PC-3 (cell line): ENCODE measurements around the gene DNAH14. TPM values are rescaled to one million over a fixed set of nuclear protein-coding genes. Genes with fewer than 3 reads are reported as not detected.
"Not testable (repeated sequence)": the region's sequence is repeated elsewhere in the genome, so short reads cannot be mapped to it uniquely, and the experiment has no call there.

ENCODE experiments used
- ATAC-seq: fragments of 200-7000 bp; cut with Tn5 transposase; 2 replicates; pipeline ENCODE4 v1.9.1; 2020; ENCODE audit warnings: mild to moderate bottlenecking, moderate library complexity
- BruUV-seq: library from RNA; stranded (reverse); fragments of 400-500 nt; replicated peaks from 2 replicates; lab custom pipeline; 2021; lab: Mats Ljungman, UMichigan
- CTCF ChIA-PET: fragments of 300-600 bp; sonication (Branson Sonifier 250); formaldehyde crosslinking; loops from one replicate; lab custom pipeline; 2022; ENCODE audit warnings: antibody characterized with exemption; lab: Charles Lee
- POLR2A ChIA-PET: fragments of 300-600 bp; sonication (Branson Sonifier 250); formaldehyde crosslinking; loops from one replicate; lab custom pipeline; 2022; ENCODE audit warnings: antibody characterized with exemption; ENCODE audit not compliant: unreplicated experiment; lab: Charles Lee
- DNase-seq: peaks from one replicate; pipeline ENCODE4 v3.0.0-alpha.2; 2015
- H2AFZ ChIP-seq: fragments of 300-600 bp; sonication (generic); 2 replicates; pipeline ENCODE4 v1.6.0; 2016; ENCODE audit warnings: antibody characterized with exemption, low read length
- H3F3A ChIP-seq: fragments of 300-600 bp; sonication (generic); one replicate; pipeline ENCODE4 v1.6.0; 2017; ENCODE audit warnings: antibody characterized with exemption, low read length, control low read depth, mild to moderate bottlenecking; ENCODE audit not compliant: unreplicated experiment
- H3K27ac ChIP-seq: fragments of 300-600 bp; sonication (generic); 2 replicates; pipeline ENCODE4 v1.5.1; 2016; ENCODE audit warnings: mild to moderate bottlenecking, low read length
- H3K27me3 ChIP-seq: fragments of 300-600 bp; sonication (generic); 2 replicates; pipeline ENCODE4 v1.6.1; 2016; ENCODE audit warnings: low read length, mixed read lengths
- H3K36me3 ChIP-seq: fragments of 300-600 bp; sonication (generic); 2 replicates; pipeline ENCODE4 v1.6.1; 2016; ENCODE audit warnings: low read depth, mixed run types, low read length, mixed read lengths
- H3K4me1 ChIP-seq: fragments of 300-600 bp; sonication (generic); 2 replicates; pipeline ENCODE4 v1.5.1; 2016; ENCODE audit warnings: low read length; ENCODE audit not compliant: insufficient read depth
- H3K4me2 ChIP-seq: fragments of 300-600 bp; sonication (generic); 2 replicates; pipeline ENCODE4 v1.6.0; 2016; ENCODE audit warnings: low read length
- H3K4me3 ChIP-seq: fragments of 300-600 bp; sonication (generic); 2 replicates; pipeline ENCODE4 v1.5.1; 2016; ENCODE audit warnings: mild to moderate bottlenecking, low read length, mixed read lengths
- H3K79me2 ChIP-seq: fragments of 300-600 bp; sonication (generic); 2 replicates; pipeline ENCODE4 v1.6.1; 2017; ENCODE audit warnings: low read length, mixed read lengths
- H3K9ac ChIP-seq: fragments of 300-600 bp; sonication (generic); 2 replicates; pipeline ENCODE4 v1.6.0; 2016; ENCODE audit warnings: mild to moderate bottlenecking, low read length
- H3K9me2 ChIP-seq: fragments of 300-600 bp; sonication (generic); replicated peaks from 2 replicates; pipeline ENCODE4 v1.6.1; 2016; ENCODE audit warnings: mixed run types, low read length, mixed read lengths
- H3K9me3 ChIP-seq: fragments of 300-600 bp; sonication (generic); 2 replicates; pipeline ENCODE4 v1.6.1; 2016; ENCODE audit warnings: low read length, mixed read lengths
- H4K20me1 ChIP-seq: fragments of 300-600 bp; sonication (generic); 2 replicates; pipeline ENCODE4 v1.6.1; 2016; ENCODE audit warnings: low read length, mixed read lengths
- CTCF ChIP-seq: fragments of 300-600 bp; sonication (generic); conservative IDR thresholded peaks from 2 replicates; pipeline ENCODE4 v1.5.1; 2017; ENCODE audit warnings: antibody characterized with exemption, low read depth, mild to moderate bottlenecking, low read length
- EZH2 ChIP-seq: fragments of 300-600 bp; sonication (generic); IDR thresholded peaks from one replicate; pipeline ENCODE4 v1.6.1; 2017; ENCODE audit warnings: antibody characterized with exemption, mild to moderate bottlenecking, low read length; ENCODE audit not compliant: unreplicated experiment
- EZH2phosphoT487 ChIP-seq: fragments of 300-600 bp; sonication (generic); IDR thresholded peaks from 2 replicates; pipeline ENCODE4 v1.6.1; 2018; ENCODE audit warnings: mild to moderate bottlenecking, antibody characterized with exemption, low read length, borderline replicate concordance
- intact Hi-C: fragments of 100-400 bp; cut with micrococcal nuclease; formaldehyde crosslinking; loops from 2 replicates; pipeline ENCODE4 v1.9.0; 2023
- total RNA-seq: library from RNA; depleted of rRNA; stranded (reverse); fragments of >200 nt; gene quantifications from 2 replicates; pipeline ENCODE4 v1.2.3, GENCODE V29; 2014

The DNAH14 gene
- total RNA-seq, 1 experiment from 2014 or later, result 42.8 TPM

GRCh38 chr1:224884361-224884801 lies 45.1 kb upstream of the DNAH14 start:
- Histone ChIP-seq H3K9ac (no peak overlapping the region), H3K27me3 (peaks cover 11% of the 10 kb centered on the region; the same call in 1 of the 2 replicates), H3K36me3 (no peaks in the 10 kb centered on the region), H3F3A (no peaks in the 10 kb centered on the region), H3K79me2 (no peaks in the 10 kb centered on the region), H3K4me2 (no peak overlapping the region), H3K4me3 (no peak overlapping the region), H2AFZ (no peak overlapping the region), H4K20me1 (no peaks in the 10 kb centered on the region), H3K27ac (no peak overlapping the region), H3K9me3 (no peaks in the 10 kb centered on the region), H3K4me1 (0 out of 2 replicates have a peak, but pooled peaks cover 4% of the 10 kb centered on the region), H3K9me2 (no peaks in the 10 kb centered on the region)
- DNase-seq (peak; percentile 18), ATAC-seq (no peak)
- POLR2A ChIA-PET, result no interaction called here
- TF ChIP-seq EZH2phosphoT487, result no peak
- no peak for TF ChIP-seq EZH2
- TF ChIP-seq CTCF, result no peak
- BruUV-seq, result no TSS peak
- CTCF ChIA-PET, result interaction anchor here (1.0 kb wide), 1 partner anchor 10 kb away, joined by 3 read pairs; no protein-coding TSS in a partner anchor
- intact Hi-C loops, result no loop called here

GRCh38 chr1:224885376-224885775 lies 44.1 kb upstream of the DNAH14 start:
- H3F3A ChIP-seq, H3K36me3 ChIP-seq, H3K4me3 ChIP-seq, BruUV-seq, H3K4me2 ChIP-seq, POLR2A ChIA-PET, H2AFZ ChIP-seq, H3K79me2 ChIP-seq, H3K9ac ChIP-seq, CTCF ChIA-PET, H3K27ac ChIP-seq, H3K9me2 ChIP-seq, intact Hi-C loops, ATAC-seq, H3K4me1 ChIP-seq, H4K20me1 ChIP-seq, H3K9me3 ChIP-seq, DNase-seq: not testable (repeated sequence)
- H3K27me3 ChIP-seq, result peaks cover 13% of the 10 kb centered on the region; the same call in 1 of the 2 replicates

DNA sequence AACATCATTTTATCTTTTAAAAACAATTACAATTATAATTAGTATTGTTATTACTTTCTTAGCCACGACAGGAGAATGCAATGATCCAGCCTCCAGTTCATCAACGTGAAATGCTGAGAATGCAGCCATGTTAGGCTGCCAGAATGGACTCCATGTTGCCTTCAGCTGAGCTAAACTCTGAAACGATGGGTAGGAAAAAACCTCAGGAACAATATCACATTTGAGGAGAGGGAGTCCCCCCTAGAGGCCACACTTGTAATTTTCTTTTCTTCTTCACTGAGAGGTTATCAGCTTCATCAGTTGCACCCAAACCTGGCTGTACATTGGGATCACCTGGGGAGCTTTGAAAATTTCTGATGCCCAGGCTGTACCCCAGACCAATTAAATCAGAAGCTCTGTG lies 34.6 kb upstream of the DNAH14 start:
- no peaks in the 10 kb centered on the region for H3F3A ChIP-seq
- H3K27ac ChIP-seq, result no peak overlapping the region
- TF ChIP-seq CTCF, result peak; percentile 68
- TF ChIP-seq EZH2phosphoT487, result no peak
- no peak for TF ChIP-seq EZH2
- no TSS peak for BruUV-seq
- DNase-seq, result peak; percentile 65
- no peak overlapping the region for H3K4me2 ChIP-seq
- H3K27me3 ChIP-seq, result peaks cover 18% of the 10 kb centered on the region
- H3K36me3 ChIP-seq, result no peaks in the 10 kb centered on the region
- H3K9me3 ChIP-seq, result no peaks in the 10 kb centered on the region
- H3K79me2 ChIP-seq, result no peaks in the 10 kb centered on the region
- H4K20me1 ChIP-seq, result no peaks in the 10 kb centered on the region
- POLR2A ChIA-PET, result no interaction called here
- peak overlapping the region; percentile 43; the same call in 1 of the 2 replicates for H2AFZ ChIP-seq
- no peak overlapping the region for H3K9ac ChIP-seq
- CTCF ChIA-PET, result interaction anchor here (0.6 to 1.4 kb wide), 6 partner anchors 11 to 1845 kb away, joined by 3 to 12 read pairs (median 3); no protein-coding TSS in a partner anchor
- intact Hi-C loops, result loop anchor here (1.0 kb wide), 1 partner anchor 42 kb away; no protein-coding TSS in a partner anchor
- no peaks in the 10 kb centered on the region for H3K9me2 ChIP-seq
- ATAC-seq, result peak; percentile 72
- H3K4me1 ChIP-seq, result no peaks in the 10 kb centered on the region
- H3K4me3 ChIP-seq, result no peak overlapping the region
